CD8-positive, alpha-beta memory T cell (primary cell): Measurements from ENCODE around the gene CC2D1A. TPM values are rescaled to one million over a fixed set of nuclear protein-coding genes. Genes with fewer than 3 reads are reported as not detected.
A peak's percentile ranks its signal among the peaks of the same experiment; 100 is the strongest.
"Not testable (repeated sequence)": the region's sequence is repeated elsewhere in the genome, so short reads cannot be mapped to it uniquely, and the experiment has no call there.

Experiments
- CTCF ChIA-PET: fragments of 350-600 bp; sonication (Branson Sonifier 250); formaldehyde crosslinking; loops from one replicate; lab custom pipeline; 2021; ENCODE audit warnings: antibody characterized with exemption; lab: Charles Lee
- POLR2A ChIA-PET: fragments of 350-600 bp; sonication (Branson Sonifier 250); formaldehyde crosslinking; loops from one replicate; lab custom pipeline; 2021; ENCODE audit warnings: antibody characterized with exemption; lab: Charles Lee
- DNase-seq, 5 donors: peaks; one replicate each; pipeline versions ENCODE4 v3.0.0 to v3.0.0-alpha.2; 2020 to 2022; ENCODE audit warnings: mixed read lengths in 1 of 5
- H3K27ac ChIP-seq: one replicate; pipeline ENCODE4 v1.7.0; 2013; ENCODE audit warnings: low read depth, mild to moderate bottlenecking, low read length, moderate library complexity
- H3K27me3 ChIP-seq: 2 replicates; pipeline ENCODE4 v1.7.0; 2013; ENCODE audit warnings: low read length, mild to moderate bottlenecking; ENCODE audit not compliant: insufficient read depth, poor library complexity, severe bottlenecking
- H3K36me3 ChIP-seq: 2 replicates; pipeline ENCODE4 v1.7.0; 2013; ENCODE audit warnings: mild to moderate bottlenecking, low read length, moderate library complexity; ENCODE audit not compliant: insufficient read depth
- H3K4me1 ChIP-seq: 2 replicates; pipeline ENCODE4 v1.7.0; 2013; ENCODE audit warnings: mild to moderate bottlenecking, low read length, moderate library complexity; ENCODE audit not compliant: insufficient read depth
- H3K4me3 ChIP-seq: 2 replicates; pipeline ENCODE4 v1.7.0; 2013; ENCODE audit warnings: mild to moderate bottlenecking, low read length
- H3K9me3 ChIP-seq: 2 replicates; pipeline ENCODE4 v1.7.0; 2013; ENCODE audit warnings: mild to moderate bottlenecking, low read length
- H3K27ac Mint-ChIP-seq, 8 donors: one replicate each; pipeline ENCODE4 v1.8.0; 2020 to 2021; ENCODE audit warnings: mixed read lengths in 8 of 8, mild to moderate bottlenecking in 6 of 8, inconsistent platforms in 3 of 8, moderate library complexity in 3 of 8
- H3K27me3 Mint-ChIP-seq, 2 donors: one replicate each; pipeline ENCODE4 v1.8.0; 2020 to 2021; ENCODE audit warnings: mixed read lengths in 2 of 2, mild to moderate bottlenecking in 1 of 2, moderate library complexity in 1 of 2
- H3K36me3 Mint-ChIP-seq, 3 donors: one replicate each; pipeline ENCODE4 v1.8.0; 2020 to 2021; ENCODE audit warnings: mixed read lengths in 3 of 3, inconsistent platforms in 1 of 3, mild to moderate bottlenecking in 1 of 3
- H3K4me1 Mint-ChIP-seq, 3 donors: one replicate each; pipeline ENCODE4 v1.8.0; 2020 to 2021; ENCODE audit warnings: mixed read lengths in 3 of 3, inconsistent platforms in 1 of 3, mild to moderate bottlenecking in 1 of 3
- H3K4me3 Mint-ChIP-seq, 7 donors: one replicate each; pipeline ENCODE4 v1.8.0; 2020 to 2021; ENCODE audit warnings: mixed read lengths in 7 of 7, mild to moderate bottlenecking in 6 of 7, moderate library complexity in 4 of 7, inconsistent platforms in 2 of 7
- H3K9me3 Mint-ChIP-seq, 5 donors: one replicate each; pipeline ENCODE4 v1.8.0; 2020 to 2022; ENCODE audit warnings: mixed read lengths in 5 of 5, mild to moderate bottlenecking in 3 of 5, moderate library complexity in 2 of 5, inconsistent platforms in 1 of 5
- polyA plus RNA-seq: library from polyadenylated mRNA; unstranded; fragments of 300-500 nt; fragmentation: Illumina TruSeq; gene quantifications from one replicate; pipeline ENCODE4 v1.2.3, GENCODE V29; 2021
- total RNA-seq, 2 experiments: library from RNA; stranded (reverse); gene quantifications; one replicate each; pipeline ENCODE4 v1.2.3, GENCODE V29; 2021

CC2D1A gene
- total and polyA plus RNA-seq, 3 experiments from 2014 or later: 15.3 to 31.0 (median 30.8) TPM

- H3K27me3 Mint-ChIP-seq: no peaks in the 10 kb centered on the region
- H3K27ac ChIP-seq: no peak overlapping the region
- peaks cover 8% of the 10 kb centered on the region for H3K36me3 ChIP-seq
- DNase-seq: no peak
- H3K9me3 ChIP-seq: peaks cover 5% of the 10 kb centered on the region
- no peak overlapping the region for H3K4me3 ChIP-seq
- no peaks in the 10 kb centered on the region for H3K27me3 ChIP-seq
- CTCF ChIA-PET: no interaction called here
- no peaks in the 10 kb centered on the region for H3K9me3 Mint-ChIP-seq
- peak overlapping the region in 7 of 8 donors; percentile 15 to 83 (median 73) for H3K27ac Mint-ChIP-seq
- peaks cover 0 to 4% (median 3%) of the 10 kb centered on the region in 3 donors for H3K4me1 Mint-ChIP-seq
- H3K4me3 Mint-ChIP-seq: peak overlapping the region in 1 of 7 donors; percentile 27
- peaks cover 14 to 64% (median 16%) of the 10 kb centered on the region in 3 donors for H3K36me3 Mint-ChIP-seq
- H3K4me1 ChIP-seq: no peaks in the 10 kb centered on the region
- POLR2A ChIA-PET: interaction anchor here (0.6 kb wide), 1 partner anchor 113 kb away, joined by 7 read pairs; no protein-coding TSS in a partner anchor
Measured at GRCh38 chr19:13920940-13921747, 15.1 kb downstream of the CC2D1A start.

- not testable (repeated sequence) for H3K4me3 Mint-ChIP-seq
Measured at GRCh38 chr19:13922118-13922517, 16.1 kb downstream of the CC2D1A start.

GRCh38 chr19:13923194-13923987, 17.4 kb downstream of the CC2D1A start:
- H3K4me1 Mint-ChIP-seq: peaks cover 0 to 4% (median 3%) of the 10 kb centered on the region in 3 donors
- no peaks in the 10 kb centered on the region for H3K27me3 Mint-ChIP-seq
- H3K36me3 Mint-ChIP-seq: peaks cover 16 to 65% (median 19%) of the 10 kb centered on the region in 3 donors
- CTCF ChIA-PET: no interaction called here
- Histone ChIP-seq H3K4me3 (no peak overlapping the region), H3K27me3 (no peaks in the 10 kb centered on the region), H3K36me3 (peaks cover 8% of the 10 kb centered on the region), H3K9me3 (peaks cover 5% of the 10 kb centered on the region), H3K4me1 (no peaks in the 10 kb centered on the region), H3K27ac (no peak overlapping the region)
- no peak overlapping the region for H3K4me3 Mint-ChIP-seq
- no peak for DNase-seq
- POLR2A ChIA-PET: no interaction called here
- H3K27ac Mint-ChIP-seq: peak overlapping the region in 2 of 8 donors; percentile 78 to 90
- H3K9me3 Mint-ChIP-seq: no peaks in the 10 kb centered on the region

More at GRCh38 chr19:13922118-13922517, 16.1 kb downstream of the CC2D1A start:
- H3K27me3 Mint-ChIP-seq, CTCF ChIA-PET, H3K4me3 ChIP-seq, H3K9me3 ChIP-seq, DNase-seq, POLR2A ChIA-PET, H3K27ac ChIP-seq, H3K9me3 Mint-ChIP-seq, H3K27me3 ChIP-seq, H3K36me3 ChIP-seq, H3K4me1 Mint-ChIP-seq, H3K4me1 ChIP-seq: not testable (repeated sequence)
- Mint-ChIP-seq H3K36me3 (peaks cover 14 to 65% (median 16%) of the 10 kb centered on the region in 3 donors), H3K27ac (peak overlapping the region in 2 of 8 donors; percentile 15 to 17)

- H3K4me3 ChIP-seq: no peak overlapping the region
- DNase-seq: no peak
- H3K27ac ChIP-seq: no peak overlapping the region
- H3K27ac Mint-ChIP-seq: no peak overlapping the region
- H3K36me3 Mint-ChIP-seq: peaks cover 15 to 58% (median 18%) of the 10 kb centered on the region in 3 donors
- H3K4me1 ChIP-seq: no peaks in the 10 kb centered on the region
- no peaks in the 10 kb centered on the region for H3K9me3 Mint-ChIP-seq
- H3K27me3 ChIP-seq: no peaks in the 10 kb centered on the region
- POLR2A ChIA-PET: interaction anchor here (1.4 kb wide), 1 partner anchor 106 kb away, joined by 4 read pairs; the partner anchor contains the start of gene IL27RA
- no peaks in the 10 kb centered on the region for H3K27me3 Mint-ChIP-seq
- peaks cover 3% of the 10 kb centered on the region for H3K36me3 ChIP-seq
- H3K4me3 Mint-ChIP-seq: no peak overlapping the region
- H3K4me1 Mint-ChIP-seq: peaks cover 0 to 3% (median 3%) of the 10 kb centered on the region in 3 donors
- CTCF ChIA-PET: no interaction called here
- peaks cover 1% of the 10 kb centered on the region for H3K9me3 ChIP-seq
Measured at GRCh38 chr19:13926010-13926409, 20.0 kb downstream of the CC2D1A start.

GRCh38 chr19:13926715-13927114, 20.7 kb downstream of the CC2D1A start:
- ChIA-PET POLR2A (interaction anchor here (0.5 to 1.4 kb wide), 2 partner anchors 105 to 311 kb away, joined by 4 to 8 read pairs; partner anchors contain the start of gene IL27RA), CTCF (no interaction called here)
- H3K9me3 ChIP-seq: no peaks in the 10 kb centered on the region
- H3K27me3 ChIP-seq: no peaks in the 10 kb centered on the region
- no peaks in the 10 kb centered on the region for H3K27me3 Mint-ChIP-seq
- no peak overlapping the region for H3K4me3 ChIP-seq
- peak overlapping the region in 1 of 8 donors; percentile 83 for H3K27ac Mint-ChIP-seq
- H3K4me3 Mint-ChIP-seq: no peak overlapping the region
- no peak overlapping the region for H3K27ac ChIP-seq
- H3K36me3 ChIP-seq: no peaks in the 10 kb centered on the region
- no peak for DNase-seq
- H3K4me1 ChIP-seq: no peaks in the 10 kb centered on the region
- H3K9me3 Mint-ChIP-seq: no peaks in the 10 kb centered on the region
- H3K36me3 Mint-ChIP-seq: peaks cover 11 to 51% (median 13%) of the 10 kb centered on the region in 3 donors
- no peaks in the 10 kb centered on the region for H3K4me1 Mint-ChIP-seq

- H3K36me3 ChIP-seq: no peaks in the 10 kb centered on the region
- H3K9me3 ChIP-seq: no peaks in the 10 kb centered on the region
- H3K36me3 Mint-ChIP-seq: peaks cover 4 to 31% (median 5%) of the 10 kb centered on the region in 3 donors
- peaks cover 0 to 4% (median 2%) of the 10 kb centered on the region in 3 donors for H3K4me1 Mint-ChIP-seq
- H3K4me3 Mint-ChIP-seq: no peak overlapping the region
- ChIA-PET POLR2A (no interaction called here), CTCF (no interaction called here)
- no peak overlapping the region for H3K27ac Mint-ChIP-seq
- DNase-seq: no peak
- H3K4me1 ChIP-seq: no peaks in the 10 kb centered on the region
- no peak overlapping the region for H3K27ac ChIP-seq
- H3K9me3 Mint-ChIP-seq: no peaks in the 10 kb centered on the region
- H3K27me3 ChIP-seq: no peaks in the 10 kb centered on the region
- H3K27me3 Mint-ChIP-seq: peaks cover 0 to 9% of the 10 kb centered on the region in 2 donors
- H3K4me3 ChIP-seq: no peak overlapping the region
Measured at GRCh38 chr19:13929340-13929739, 23.3 kb downstream of the CC2D1A start.

GRCh38 chr19:13929956-13930355, 24.0 kb downstream of the CC2D1A start:
- ChIA-PET POLR2A (no interaction called here), CTCF (no interaction called here)
- Mint-ChIP-seq H3K9me3 (no peaks in the 10 kb centered on the region), H3K4me3 (no peak overlapping the region), H3K27me3 (peaks cover 0 to 15% of the 10 kb centered on the region in 2 donors), H3K4me1 (peaks cover 0 to 4% (median 2%) of the 10 kb centered on the region in 3 donors), H3K36me3 (peaks cover 3 to 27% (median 4%) of the 10 kb centered on the region in 3 donors), H3K27ac (no peak overlapping the region)
- H3K36me3 ChIP-seq: no peaks in the 10 kb centered on the region
- no peaks in the 10 kb centered on the region for H3K4me1 ChIP-seq
- DNase-seq: no peak
- H3K27me3 ChIP-seq: no peaks in the 10 kb centered on the region
- no peak overlapping the region for H3K27ac ChIP-seq
- no peak overlapping the region for H3K4me3 ChIP-seq
- no peaks in the 10 kb centered on the region for H3K9me3 ChIP-seq
